Natural killer cell treated with Interleukin-12 subunit alpha and Interleukin-12 subunit beta and Interleukin-15 and Interleukin-18, amount 100 ng/mL, for 72 hours (primary cell): Measurements from ENCODE around the gene FAM50A. TPM values are rescaled to one million over a fixed set of nuclear protein-coding genes. Genes with fewer than 3 reads are reported as not detected.
"Not testable (repeated sequence)": the region's sequence is repeated elsewhere in the genome, so short reads cannot be mapped to it uniquely, and the experiment has no call there.

ENCODE experiments used
- ATAC-seq, 2 donors: fragments of 150-1000 bp; cut with Tn5 transposase in 1 of 2; sonication (Bioruptor Pico), chemical (Tn5 transposase) in 1 of 2; 2 replicates each; pipeline ENCODE4 v1.10.0; 2021
- DNase-seq: peaks from one replicate; pipeline ENCODE4 v3.0.0; 2022; ENCODE audit warnings: low spot score
- H3K27ac Mint-ChIP-seq, 2 donors: 1 replicate in 1 of 2; 2 replicates in 1 of 2; pipeline ENCODE4 v1.8.0; 2022; ENCODE audit warnings: mixed read lengths in 2 of 2, mild to moderate bottlenecking in 1 of 2, moderate library complexity in 1 of 2
- H3K27me3 Mint-ChIP-seq, 2 donors: 1 replicate in 1 of 2; 2 replicates in 1 of 2; pipeline ENCODE4 v1.8.0; 2022; ENCODE audit warnings: mixed read lengths in 2 of 2
- H3K36me3 Mint-ChIP-seq: one replicate; pipeline ENCODE4 v1.8.0; 2022; ENCODE audit warnings: mixed read lengths
- H3K4me1 Mint-ChIP-seq, 2 donors: 1 replicate in 1 of 2; 2 replicates in 1 of 2; pipeline ENCODE4 v1.8.0; 2022; ENCODE audit warnings: low read depth in 2 of 2, mixed read lengths in 2 of 2, mild to moderate bottlenecking in 1 of 2
- H3K4me3 Mint-ChIP-seq: one replicate; pipeline ENCODE4 v1.8.0; 2022; ENCODE audit warnings: mixed read lengths
- H3K9me3 Mint-ChIP-seq: 2 replicates; pipeline ENCODE4 v1.8.0; 2022; ENCODE audit warnings: mixed read lengths
- total RNA-seq, 2 donors: library from RNA; stranded (reverse); gene quantifications; one replicate each; pipeline ENCODE4 v1.2.3, GENCODE V29; 2022

Gene FAM50A
- total RNA-seq, 2 donors from 2014 or later: 75.2 to 108 TPM

GRCh38 chrX:154494715-154495114 lies 50.8 kb downstream of the FAM50A start:
- Mint-ChIP-seq H3K36me3 (no peaks in the 10 kb centered on the region), H3K9me3 (no peaks in the 10 kb centered on the region), H3K4me3 (no peak overlapping the region), H3K27me3 (peaks cover 0 to 6% of the 10 kb centered on the region in 2 donors), H3K27ac (no peak overlapping the region), H3K4me1 (peaks cover 6% of the 10 kb centered on the region in 2 donors)
- DNase-seq: no peak
- no peak for ATAC-seq

- peaks cover 3 to 5% of the 10 kb centered on the region in 2 donors for H3K4me1 Mint-ChIP-seq
- H3K27me3 Mint-ChIP-seq: peaks cover 0 to 6% of the 10 kb centered on the region in 2 donors
- H3K4me3 Mint-ChIP-seq: no peak overlapping the region
- DNase-seq: no peak
- no peak for ATAC-seq
- H3K36me3 Mint-ChIP-seq: no peaks in the 10 kb centered on the region
- H3K9me3 Mint-ChIP-seq: no peaks in the 10 kb centered on the region
- no peak overlapping the region for H3K27ac Mint-ChIP-seq
These were observed 51.6 kb downstream of the FAM50A start for GRCh38 chrX:154495472-154495922.

- DNase-seq, ATAC-seq, H3K27me3 Mint-ChIP-seq, H3K4me3 Mint-ChIP-seq, H3K36me3 Mint-ChIP-seq, H3K4me1 Mint-ChIP-seq, H3K27ac Mint-ChIP-seq, H3K9me3 Mint-ChIP-seq: not testable (repeated sequence)
These were observed 52.7 kb downstream of the FAM50A start for GRCh38 chrX:154496591-154497137.

Other genes starting within 250 kb of the FAM50A start
- not detected for gene OPN1MW2, start 224.4 kb upstream of the FAM50A start, total RNA-seq
- not detected for gene OPN1MW3, start 186.6 kb upstream of the FAM50A start, total RNA-seq
- not detected for gene TEX28, start 149.0 kb upstream of the FAM50A start, total RNA-seq
- 1 to 10 TPM; 3.0 to 4.1 TPM for gene TKTL1, start 148.3 kb upstream of the FAM50A start, total RNA-seq
- gene FLNA, start 69.5 kb upstream of the FAM50A start, total RNA-seq: 100 to 1,000 TPM; 574 to 727 TPM
- gene EMD, start 64.8 kb upstream of the FAM50A start, total RNA-seq: 10 to 100 TPM; 49.2 to 61.9 TPM
- gene RPL10, start 45.8 kb upstream of the FAM50A start, total RNA-seq: 1,000 to 10,000 TPM; 1,953 to 2,194 TPM
- gene DNASE1L1, start 34.9 kb upstream of the FAM50A start, total RNA-seq: 10 to 100 TPM; 12.4 to 14.6 TPM
- 10 to 100 TPM; 47.4 to 73.7 TPM for gene TAFAZZIN, start 32.6 kb upstream of the FAM50A start, total RNA-seq
- 100 to 1,000 TPM in 1 of 2 donors, 10 to 100 TPM in 1; 46.7 to 106 TPM for gene ATP6AP1, start 15.5 kb upstream of the FAM50A start, total RNA-seq
- 100 to 1,000 TPM; 157 to 187 TPM for gene GDI1, start 7.0 kb upstream of the FAM50A start, total RNA-seq
- gene PLXNA3, start 14.1 kb downstream of the FAM50A start, total RNA-seq: 10 to 100 TPM; 52.4 to 61.3 TPM
- gene LAGE3, start 35.1 kb downstream of the FAM50A start, total RNA-seq: 10 to 100 TPM; 29.4 to 48.5 TPM
- gene UBL4A, start 42.5 kb downstream of the FAM50A start, total RNA-seq: 10 to 100 TPM; 39.6 to 65.6 TPM
- 10 to 100 TPM; 22.1 to 30.7 TPM for gene SLC10A3, start 46.5 kb downstream of the FAM50A start, total RNA-seq
- 10 to 100 TPM; 28.5 to 41.1 TPM for gene FAM3A, start 72.1 kb downstream of the FAM50A start, total RNA-seq
- gene G6PD, start 102.7 kb downstream of the FAM50A start, total RNA-seq: 100 to 1,000 TPM; 115 to 227 TPM
- gene IKBKG, start 103.5 kb downstream of the FAM50A start, total RNA-seq: 10 to 100 TPM; 55.6 to 61.1 TPM
- gene CTAG1A, start 141.0 kb downstream of the FAM50A start, total RNA-seq: not detected
- not detected for gene CTAG1B, start 175.1 kb downstream of the FAM50A start, total RNA-seq
- gene CTAG2, start 209.4 kb downstream of the FAM50A start, total RNA-seq: not detected